Measurements from ENCODE around the gene RFX6.

- TF ChIP-seq TAF1 (IDR thresholded peaks at IDR 0.05; ENCODE audit: borderline replicate concordance, insufficient read depth, low read length) = no peak
- TF ChIP-seq REST (IDR thresholded peaks at IDR 0.05; ENCODE audit: insufficient read depth in 1 of 2, low read depth in 2 of 2, low read length in 2 of 2) = no peak
- TF ChIP-seq FOXP2 (optimal IDR thresholded peaks at IDR 0.05; ENCODE audit: borderline replicate concordance, extremely low read depth, extremely low read length, insufficient read depth) = no peak
- TF ChIP-seq SIN3A (IDR thresholded peaks at IDR 0.05; ENCODE audit: borderline replicate concordance, insufficient read depth, low read length) = no peak
These were observed 68.8 kb downstream of the RFX6 start for GRCh38 chr6:116945809-116946208.
